ENCODE measurements around the gene PDGFC. TPM values are rescaled to one million over a fixed set of nuclear protein-coding genes. Genes with fewer than 3 reads are reported as not detected.

The PDGFC gene
- total RNA-seq, 2 donors from 2014 or later, result 19.1 to 21.8 TPM

GRCh38 chr4:156734965-156735895 is 236.4 kb downstream of the PDGFC start:
- no peak for DNase-seq
- H3K27me3 ChIP-seq, result no peaks in the 10 kb centered on the region
- no peak overlapping the region for H3K4me3 ChIP-seq
- ATAC-seq, result no peak
- 53 to 65% methylated on average over 7 of the region's 7 CpGs for WGBS, 2 donors
- TF ChIP-seq, protein P1, sequence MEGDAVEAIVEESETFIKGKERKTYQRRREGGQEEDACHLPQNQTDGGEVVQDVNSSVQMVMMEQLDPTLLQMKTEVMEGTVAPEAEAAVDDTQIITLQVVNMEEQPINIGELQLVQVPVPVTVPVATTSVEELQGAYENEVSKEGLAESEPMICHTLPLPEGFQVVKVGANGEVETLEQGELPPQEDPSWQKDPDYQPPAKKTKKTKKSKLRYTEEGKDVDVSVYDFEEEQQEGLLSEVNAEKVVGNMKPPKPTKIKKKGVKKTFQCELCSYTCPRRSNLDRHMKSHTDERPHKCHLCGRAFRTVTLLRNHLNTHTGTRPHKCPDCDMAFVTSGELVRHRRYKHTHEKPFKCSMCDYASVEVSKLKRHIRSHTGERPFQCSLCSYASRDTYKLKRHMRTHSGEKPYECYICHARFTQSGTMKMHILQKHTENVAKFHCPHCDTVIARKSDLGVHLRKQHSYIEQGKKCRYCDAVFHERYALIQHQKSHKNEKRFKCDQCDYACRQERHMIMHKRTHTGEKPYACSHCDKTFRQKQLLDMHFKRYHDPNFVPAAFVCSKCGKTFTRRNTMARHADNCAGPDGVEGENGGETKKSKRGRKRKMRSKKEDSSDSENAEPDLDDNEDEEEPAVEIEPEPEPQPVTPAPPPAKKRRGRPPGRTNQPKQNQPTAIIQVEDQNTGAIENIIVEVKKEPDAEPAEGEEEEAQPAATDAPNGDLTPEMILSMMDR (IDR thresholded peaks at IDR 0.05), result no peak
- no peak for TF ChIP-seq POLR2A (IDR thresholded peaks at IDR 0.05)
- peaks cover 0 to 11% (median 0%) of the 10 kb centered on the region in 3 donors for H3K9me3 ChIP-seq
- no peak overlapping the region for H3K27ac ChIP-seq
- H3K4me1 ChIP-seq, result no peaks in the 10 kb centered on the region
- H3K36me3 ChIP-seq (replicated peaks in 1 of 2; ENCODE audit: insufficient read depth in 1 of 2, low read depth in 2 of 2), result no peaks in the 10 kb centered on the region
- intact Hi-C loops (cut with DNase I), result no loop called here

- Histone ChIP-seq H3K27ac (no peak overlapping the region), H3K9me3 (peaks cover 0 to 11% (median 0%) of the 10 kb centered on the region in 3 donors), H3K4me3 (no peak overlapping the region), H3K4me1 (no peaks in the 10 kb centered on the region), H3K36me3 (replicated peaks in 1 of 2; ENCODE audit: insufficient read depth in 1 of 2, low read depth in 2 of 2) (no peaks in the 10 kb centered on the region), H3K27me3 (no peaks in the 10 kb centered on the region)
- intact Hi-C loops (cut with DNase I), result no loop called here
- WGBS, 2 donors, result 76 to 90% methylated on average over 1 of the region's 1 CpG
- TF ChIP-seq, protein P1 (IDR thresholded peaks at IDR 0.05), result no peak
- TF ChIP-seq POLR2A (IDR thresholded peaks at IDR 0.05), result no peak
- DNase-seq, result no peak
- ATAC-seq, result no peak
Observed at GRCh38 chr4:156733582-156733981, 238.0 kb downstream of the PDGFC start.

DNA sequence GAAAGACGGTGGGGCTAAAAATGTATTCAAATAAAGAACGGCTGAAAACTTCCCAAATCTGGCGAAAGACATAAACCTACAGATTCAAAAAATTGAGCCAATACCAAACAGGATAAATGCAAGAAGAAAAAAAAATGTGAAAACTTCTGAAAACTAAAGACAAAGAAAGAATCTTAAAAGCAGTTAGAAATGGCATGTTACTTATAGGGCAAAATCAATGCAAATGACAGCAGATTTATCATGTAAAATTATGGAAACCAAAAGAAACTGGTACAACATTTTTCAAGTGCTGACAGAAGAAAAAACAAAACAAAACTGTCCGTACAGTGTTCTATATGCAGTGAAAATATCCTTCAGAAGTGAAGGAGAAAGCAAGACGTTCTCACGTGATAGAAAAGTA is 239.0 kb downstream of the PDGFC start:
- H3K36me3 ChIP-seq (replicated peaks in 1 of 2; ENCODE audit: insufficient read depth in 1 of 2, low read depth in 2 of 2), result no peaks in the 10 kb centered on the region
- no peaks in the 10 kb centered on the region for H3K4me1 ChIP-seq
- no peak for ATAC-seq
- intact Hi-C loops (cut with DNase I), result no loop called here
- no peak overlapping the region for H3K27ac ChIP-seq
- no peak for DNase-seq
- no peak for TF ChIP-seq POLR2A (IDR thresholded peaks at IDR 0.05)
- TF ChIP-seq, protein P1 (IDR thresholded peaks at IDR 0.05), result no peak
- 85 to 86% methylated on average over 6 of the region's 6 CpGs for WGBS, 2 donors
- H3K27me3 ChIP-seq, result no peaks in the 10 kb centered on the region
- H3K9me3 ChIP-seq, result peaks cover 0 to 11% (median 0%) of the 10 kb centered on the region in 3 donors
- no peak overlapping the region for H3K4me3 ChIP-seq

DNA sequence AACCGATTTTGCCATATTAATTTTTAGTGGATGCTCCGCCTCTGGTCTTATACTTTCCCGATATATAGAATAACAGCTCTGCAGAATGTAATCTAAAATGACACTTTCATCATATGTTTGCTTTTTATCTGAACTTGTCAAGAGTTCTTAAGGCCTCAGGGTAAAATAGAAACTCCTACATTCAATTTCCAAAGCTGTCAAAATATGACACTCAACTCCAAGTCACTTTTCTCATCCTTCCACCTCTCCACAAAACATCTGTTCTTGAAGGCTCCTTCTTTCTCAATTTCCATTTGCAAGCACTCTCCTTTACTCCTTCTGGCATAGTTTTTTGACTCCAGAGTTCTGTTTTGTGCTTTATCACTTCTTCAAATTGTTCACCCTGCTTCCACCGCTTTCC is 242.2 kb downstream of the PDGFC start:
- TF ChIP-seq, protein P1 (IDR thresholded peaks at IDR 0.05), result no peak
- TF ChIP-seq POLR2A (IDR thresholded peaks at IDR 0.05), result no peak
- WGBS, 2 donors, result 84% methylated on average over 4 of the region's 4 CpGs
- no peaks in the 10 kb centered on the region for H3K27me3 ChIP-seq
- H3K4me1 ChIP-seq, result no peaks in the 10 kb centered on the region
- ATAC-seq (no peak), DNase-seq (no peak)
- H3K36me3 ChIP-seq (replicated peaks in 1 of 2; ENCODE audit: insufficient read depth in 1 of 2, low read depth in 2 of 2), result no peaks in the 10 kb centered on the region
- no peak overlapping the region for H3K4me3 ChIP-seq
- no peak overlapping the region for H3K27ac ChIP-seq
- peaks cover 0 to 11% (median 0%) of the 10 kb centered on the region in 3 donors for H3K9me3 ChIP-seq
- intact Hi-C loops (cut with DNase I), result no loop called here
